Central memory CD4-positive, alpha-beta T cell (primary cell): ENCODE measurements around the gene ZNF20.

Experiments
- DNase-seq: peaks from one replicate; pipeline ENCODE4 v3.0.0; 2022
- total RNA-seq, 3 experiments: gene quantifications; one replicate each; lab custom pipeline; 2026; lab: John Stamatoyannopoulos, UW

Gene ZNF20
- 0.28 to 0.92 (median 0.39) reads per million in 3 experiments for total RNA-seq

DNA sequence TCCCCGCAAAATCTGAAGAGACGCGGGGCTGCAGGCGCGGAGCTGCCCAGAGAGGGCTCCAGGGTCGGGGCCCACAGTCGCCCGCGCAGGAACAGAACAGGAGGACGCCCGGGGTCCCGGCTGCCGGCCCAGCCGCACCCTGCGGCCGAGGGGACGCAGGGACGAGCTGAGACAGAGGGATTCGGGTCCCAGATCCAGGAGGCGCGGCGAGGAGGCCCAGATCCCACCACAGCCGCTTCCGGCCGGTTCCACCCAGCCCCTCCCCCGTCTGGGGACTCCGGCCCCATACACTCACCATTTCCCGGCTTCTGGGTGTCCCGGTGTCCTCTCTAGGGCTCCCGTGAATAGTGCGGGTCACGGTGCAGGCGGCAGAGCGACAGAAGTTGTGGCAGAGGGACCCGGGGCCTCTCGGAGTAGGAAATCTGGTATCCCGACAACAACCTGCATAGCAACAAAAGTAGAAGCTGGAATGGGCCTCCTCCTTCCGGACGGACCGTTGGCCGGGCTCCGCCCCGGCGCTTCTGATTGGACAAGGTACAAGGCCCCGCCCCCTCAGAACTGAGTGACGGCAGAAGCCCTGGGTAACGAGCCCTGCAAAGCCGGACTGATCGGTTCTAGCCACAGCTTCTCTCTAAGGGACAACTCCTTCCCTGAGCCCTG is at the start of gene ZNF20:
ZNF20 (minus strand) TSS at position 466 of the 660 bp plus-strand sequence; CDS start at position 298, 168 bp downstream.
- DNase-seq = peak; percentile 77

DNA sequence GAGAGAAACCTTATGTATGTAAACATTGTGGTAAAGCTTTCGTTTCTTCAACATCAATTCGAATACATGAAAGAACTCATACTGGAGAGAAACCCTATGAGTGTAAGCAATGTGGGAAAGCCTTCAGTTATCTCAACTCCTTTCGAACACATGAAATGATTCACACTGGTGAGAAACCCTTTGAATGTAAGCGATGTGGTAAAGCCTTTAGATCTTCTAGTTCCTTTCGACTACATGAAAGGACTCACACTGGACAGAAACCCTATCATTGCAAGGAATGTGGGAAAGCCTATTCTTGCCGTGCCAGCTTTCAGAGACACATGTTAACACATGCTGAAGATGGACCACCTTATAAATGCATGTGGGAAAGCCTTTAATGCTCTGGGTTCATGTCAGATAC is 47.5 kb upstream of the ZNF20 start:
- DNase-seq = no peak

DNA sequence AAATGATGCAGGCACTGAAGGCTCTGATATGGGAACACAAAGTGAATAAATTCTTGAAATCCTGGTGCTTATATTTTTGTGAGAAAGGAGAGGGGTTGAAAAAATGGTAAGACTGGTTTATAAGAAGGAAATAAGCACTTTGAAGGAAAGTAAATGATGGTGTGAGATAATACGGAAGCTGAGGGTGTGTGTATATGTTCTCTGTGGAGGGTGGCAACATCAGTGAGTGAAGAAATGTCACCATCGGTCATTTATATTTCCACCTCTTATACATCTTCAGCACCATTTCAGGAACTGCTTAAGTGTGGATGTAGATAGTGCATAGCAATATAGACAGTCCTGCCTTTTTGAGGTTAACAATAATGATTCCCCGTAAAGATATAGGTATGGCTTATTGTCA is 40.2 kb upstream of the ZNF20 start:
- DNase-seq = no peak

DNA sequence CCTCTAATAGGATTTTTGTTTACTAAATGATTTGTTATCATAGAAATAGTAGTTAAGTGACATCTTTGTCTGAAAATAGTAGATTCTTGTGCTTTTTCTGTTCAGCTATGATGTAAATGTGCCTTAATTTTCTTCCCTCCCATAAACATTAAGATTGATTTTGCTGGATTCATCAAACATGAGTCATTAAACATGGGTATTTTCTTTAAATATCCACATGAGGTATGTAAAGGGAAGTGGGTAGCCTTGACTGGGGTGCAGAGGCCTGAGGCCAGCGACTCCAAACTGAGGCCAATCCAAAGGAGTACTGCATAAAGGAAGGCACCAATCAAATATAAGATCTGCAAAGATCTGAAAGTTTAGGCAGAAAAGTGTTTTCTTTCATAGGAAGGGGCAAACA is 26.5 kb upstream of the ZNF20 start:
- DNase-seq = no peak

DNA sequence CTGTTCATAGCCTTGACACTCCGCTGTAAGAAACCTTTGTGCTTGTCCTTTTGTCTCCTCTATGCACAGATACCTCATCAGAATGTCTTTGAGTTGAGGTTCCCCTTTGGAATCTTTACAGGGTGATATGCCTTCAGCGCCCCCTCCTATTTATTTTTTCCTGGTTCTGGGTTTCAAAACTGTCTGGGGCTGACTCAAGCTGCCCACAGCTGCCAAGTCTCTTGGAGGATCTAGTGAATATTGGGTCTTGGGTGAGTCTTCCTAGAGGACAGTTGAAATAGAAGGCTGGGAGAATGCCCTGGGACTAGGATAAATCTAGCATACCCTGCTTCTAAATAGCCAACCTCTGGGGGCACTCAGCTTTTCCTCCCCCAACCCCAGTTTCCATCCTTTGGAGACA is 23.7 kb upstream of the ZNF20 start:
- DNase-seq = no peak

DNA sequence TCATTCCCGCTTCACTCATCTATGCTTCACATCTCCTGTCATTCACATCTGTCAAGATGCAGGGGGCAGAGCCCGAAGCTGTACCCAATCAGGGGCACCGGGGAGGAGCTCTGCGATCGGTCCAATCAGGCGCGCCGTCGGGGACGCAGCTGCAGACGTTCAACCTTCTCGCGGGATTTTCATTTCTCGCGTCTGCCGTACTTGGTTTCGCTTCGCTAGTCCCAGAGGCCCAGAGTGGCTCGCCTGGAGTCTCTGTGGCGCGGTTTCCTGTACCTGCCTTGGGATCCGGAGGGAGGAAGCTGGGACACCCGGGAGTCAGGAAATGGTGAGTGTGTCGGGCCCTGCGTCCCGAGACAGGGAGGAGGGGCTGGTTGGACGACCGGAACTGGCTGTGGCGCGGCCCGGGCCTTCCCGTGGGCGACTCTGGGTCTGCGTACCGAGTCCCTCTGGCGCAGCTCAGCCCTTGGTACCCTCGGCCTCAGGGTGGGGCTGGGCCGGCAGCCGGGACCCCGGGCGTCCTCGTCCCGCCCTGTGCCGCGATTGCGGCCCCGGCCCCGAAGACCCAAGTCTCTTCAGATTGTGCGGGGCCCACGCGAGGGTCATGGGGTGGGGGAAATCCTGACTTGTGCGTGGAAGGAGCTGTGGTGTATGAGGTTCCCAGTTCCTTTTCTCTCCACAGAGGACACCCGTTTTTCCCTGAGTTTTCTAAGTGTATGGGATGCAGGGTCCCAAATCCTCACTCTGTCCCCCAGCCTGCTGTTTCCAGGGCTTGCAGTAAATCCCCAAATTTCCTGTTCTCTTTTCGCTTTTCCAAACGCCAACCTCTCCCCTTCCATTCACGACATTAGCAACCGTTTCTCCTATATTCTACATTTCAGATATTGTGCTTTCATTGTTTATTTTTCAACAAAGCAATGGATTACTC is 23.0 kb upstream of the ZNF20 start, which contains the start of gene ZNF136:
ZNF136 (plus strand) TSS at position 215 of the 925 bp plus-strand sequence; CDS start at position 323, 108 bp downstream.
- DNase-seq = peak; percentile 90

DNA sequence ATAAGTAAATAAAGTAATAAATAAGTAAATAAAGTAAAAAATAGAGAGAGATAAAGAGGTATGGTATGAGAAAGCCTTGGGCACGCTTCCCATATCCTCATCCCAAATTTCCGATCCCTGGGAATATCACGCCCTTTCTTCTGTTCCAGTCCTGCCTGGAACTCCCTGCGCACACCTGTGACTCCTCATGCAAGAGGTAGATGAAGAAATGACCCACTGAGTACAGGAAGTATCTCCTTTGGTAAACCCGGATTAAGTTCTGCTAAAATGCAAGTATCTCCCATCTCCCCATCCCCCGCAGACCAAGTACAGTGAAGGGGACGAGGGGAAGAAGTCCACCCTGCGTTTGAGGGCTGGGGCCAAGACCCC is 22.3 kb upstream of the ZNF20 start:
- DNase-seq = no peak

DNA sequence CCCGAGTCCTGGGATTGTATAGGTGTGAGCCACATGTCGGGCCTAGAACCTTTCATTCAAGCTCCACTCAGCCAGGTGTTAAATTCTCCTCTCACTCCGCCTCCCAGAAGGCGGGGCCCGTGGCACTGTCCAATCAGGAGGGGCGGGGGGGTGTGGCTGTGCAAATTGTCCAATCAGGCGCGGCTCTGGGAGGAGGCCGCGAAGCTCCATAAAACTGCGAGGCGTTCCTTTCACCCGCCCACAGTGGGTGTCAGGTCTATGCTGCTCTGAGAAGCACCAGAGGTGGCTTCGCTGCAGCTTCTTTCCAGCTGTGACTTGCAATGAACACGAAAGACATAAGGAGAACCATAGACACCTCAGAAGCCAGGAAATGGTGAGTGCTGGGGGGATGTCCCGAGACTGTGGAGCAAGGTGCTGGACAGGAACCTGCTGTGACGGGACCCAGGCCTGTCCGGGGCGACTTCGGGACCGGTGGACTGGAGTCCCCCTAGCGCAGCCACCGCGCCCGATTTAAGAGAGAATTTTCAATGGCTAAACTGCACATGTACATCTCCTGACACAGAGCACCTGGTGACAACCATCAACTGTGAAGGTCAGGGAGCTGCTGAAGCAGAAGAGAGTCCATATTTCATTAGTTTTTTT is 19.7 kb upstream of the ZNF20 start:
- no peak for DNase-seq

DNA sequence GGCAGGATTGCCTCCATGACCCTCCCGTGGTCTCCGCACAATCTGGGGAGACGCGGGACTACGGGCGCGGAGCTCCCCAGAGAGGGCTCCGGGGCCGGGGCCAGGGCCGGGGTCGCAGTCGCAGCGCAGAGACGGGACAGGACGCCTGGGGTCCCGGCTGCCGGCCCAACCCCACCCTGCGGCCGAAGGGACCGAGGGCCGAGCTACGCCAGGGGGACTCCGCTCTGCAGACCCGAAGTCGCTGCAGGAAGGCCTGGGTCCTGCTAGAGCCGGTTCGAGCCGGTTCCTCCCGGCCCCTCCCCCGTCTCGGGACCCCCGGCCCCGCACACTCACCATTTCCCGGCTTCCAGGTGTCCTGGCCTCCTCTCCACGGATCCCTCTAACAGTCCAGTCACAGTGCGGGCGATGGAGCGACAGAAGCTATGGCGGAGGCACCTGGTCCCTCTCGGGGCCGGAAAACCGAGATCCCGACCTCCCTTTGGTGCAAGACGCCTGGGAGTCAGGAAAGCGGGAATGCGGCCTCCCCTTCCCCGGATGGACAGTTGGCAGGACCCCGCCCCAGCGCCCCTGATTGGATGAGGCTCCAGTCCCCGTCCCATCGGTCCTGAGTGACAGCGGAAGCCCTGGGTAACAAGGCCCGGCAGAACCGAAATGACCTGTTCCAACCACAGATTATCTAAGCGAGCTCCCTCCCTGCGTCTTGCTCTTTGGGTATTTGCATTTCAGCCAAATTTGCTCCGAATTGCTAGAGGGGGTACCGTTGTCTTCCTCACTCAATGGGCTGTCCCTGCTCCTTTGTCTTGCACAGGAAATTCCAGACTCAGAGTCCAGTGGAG is 16.3 kb upstream of the ZNF20 start, which contains the start of gene ZNF625:
ZNF625 (minus strand) TSS at position 512 of the 836 bp plus-strand sequence; CDS start at position 336, 176 bp downstream.
- no peak for DNase-seq

DNA sequence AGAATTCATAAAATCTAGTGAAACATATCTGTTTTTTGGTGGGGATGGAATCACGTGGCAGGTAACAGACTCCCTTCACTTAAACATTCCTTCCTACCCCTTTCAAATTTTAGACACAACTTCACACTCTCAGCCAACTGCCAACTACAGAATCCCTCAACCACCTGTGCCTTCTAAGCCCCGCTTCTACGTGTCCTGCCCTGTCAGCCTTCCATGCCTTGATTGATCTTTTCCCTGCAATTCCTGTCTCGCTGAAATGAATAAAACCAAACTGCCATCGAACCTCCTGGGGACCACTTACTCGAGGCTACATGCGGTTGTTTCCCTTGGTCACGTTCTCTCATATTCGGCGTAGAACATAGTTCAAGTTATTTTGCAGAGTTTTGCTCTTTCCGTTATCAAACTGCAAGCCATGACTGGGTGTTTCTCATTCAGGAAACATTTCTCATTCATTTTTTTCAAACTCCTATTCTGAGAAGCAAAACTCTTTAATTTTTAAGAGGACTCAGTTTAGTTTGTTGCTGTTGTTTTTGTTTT is 15.2 kb upstream of the ZNF20 start:
- DNase-seq = no peak

DNA sequence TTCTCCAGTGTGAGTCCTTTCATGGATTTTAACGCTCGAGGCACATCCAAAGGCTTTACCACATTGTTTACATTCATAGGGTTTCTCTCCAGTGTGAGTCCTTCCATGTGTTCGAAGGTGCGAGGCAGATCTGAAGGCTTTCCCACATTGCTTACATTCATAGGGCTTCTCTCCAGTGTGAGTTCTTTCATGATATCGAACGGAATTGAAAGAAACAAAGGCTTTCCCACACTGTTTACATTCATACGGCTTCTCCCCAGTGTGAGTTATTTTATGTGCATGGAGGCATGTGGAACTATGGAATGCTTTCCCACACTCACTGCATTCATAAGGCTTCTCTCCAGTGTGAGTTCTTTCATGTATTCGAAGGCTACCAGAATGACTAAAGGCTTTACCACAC is 5.2 kb upstream of the ZNF20 start:
- DNase-seq = no peak

DNA sequence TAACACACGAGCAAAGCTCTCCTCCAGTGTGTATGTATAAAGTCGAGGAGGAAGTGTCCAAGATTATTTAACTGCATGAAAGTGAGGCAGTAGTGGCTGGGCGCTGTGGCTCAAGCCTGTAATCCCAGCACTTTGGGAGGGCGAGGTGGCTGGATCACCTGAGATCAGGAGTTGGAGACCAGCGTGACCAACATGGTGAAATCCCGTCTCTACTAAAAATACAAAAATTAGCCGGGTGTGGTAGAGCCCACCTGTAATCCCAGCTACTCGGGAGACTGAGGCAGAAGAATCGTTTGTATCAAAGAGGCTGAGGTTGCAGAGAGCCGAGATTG is 1.2 kb upstream of the ZNF20 start:
- no peak for DNase-seq

DNA sequence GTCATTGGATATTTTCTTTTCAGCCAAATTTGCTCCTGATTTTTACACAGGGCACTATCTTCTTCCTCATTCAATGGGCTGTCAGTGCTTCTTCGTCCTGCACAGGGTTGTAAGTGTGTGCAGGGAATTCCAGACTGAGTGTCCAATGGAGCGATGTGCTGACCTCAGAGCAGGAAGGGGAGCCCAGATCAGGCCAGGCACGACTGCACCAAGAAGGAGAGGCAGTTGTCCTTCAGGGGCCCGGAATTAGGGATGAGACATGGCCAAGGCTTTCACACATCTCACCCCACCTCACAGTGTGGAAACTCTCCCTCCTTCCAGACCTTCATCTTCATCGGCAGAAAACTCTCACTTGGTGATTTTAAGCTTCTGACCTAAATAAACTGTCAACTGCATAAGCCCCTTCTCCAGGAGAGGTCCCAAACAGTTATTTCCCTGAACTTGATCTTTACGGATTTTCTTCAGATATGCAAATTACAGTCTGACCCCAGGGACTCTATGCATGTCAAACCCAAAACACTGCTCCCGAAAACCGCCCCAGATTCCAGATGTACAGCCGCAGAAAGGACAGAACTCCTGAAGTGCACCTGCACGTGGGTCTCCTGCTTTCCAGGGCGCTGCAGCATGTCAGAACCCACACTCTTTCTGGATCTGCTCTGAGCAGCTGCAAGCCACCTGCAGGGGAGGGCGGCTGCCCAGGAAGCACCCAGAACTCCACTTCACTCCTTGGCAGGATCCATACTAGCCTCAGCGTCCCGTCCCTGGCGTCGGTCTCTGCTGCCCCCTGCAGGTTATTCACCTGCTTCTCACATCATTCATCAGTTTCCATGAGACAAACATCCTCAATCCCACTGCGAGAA is 625 bp upstream of the ZNF20 start:
- DNase-seq = peak; percentile 74

DNA sequence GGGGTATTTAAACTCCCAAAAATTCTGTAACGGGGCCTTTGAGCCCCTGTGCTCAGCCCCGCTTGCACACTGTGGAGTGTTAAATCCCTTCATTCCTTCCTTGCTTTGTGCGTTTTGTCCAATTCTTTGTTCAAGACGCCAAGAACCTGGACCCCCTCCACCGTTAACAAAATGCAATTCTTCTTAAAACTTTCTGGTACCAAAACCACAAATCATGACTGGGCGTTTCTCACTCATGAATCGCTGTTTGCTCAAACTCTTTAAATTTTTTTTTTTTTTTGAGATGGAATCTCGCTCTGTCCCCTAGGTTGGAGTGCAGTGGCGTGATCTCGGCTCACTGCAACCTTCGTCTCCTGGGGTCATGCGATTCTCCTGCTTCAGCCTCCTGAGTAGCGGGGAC is 881 bp downstream of the ZNF20 start:
- no peak for DNase-seq

DNA sequence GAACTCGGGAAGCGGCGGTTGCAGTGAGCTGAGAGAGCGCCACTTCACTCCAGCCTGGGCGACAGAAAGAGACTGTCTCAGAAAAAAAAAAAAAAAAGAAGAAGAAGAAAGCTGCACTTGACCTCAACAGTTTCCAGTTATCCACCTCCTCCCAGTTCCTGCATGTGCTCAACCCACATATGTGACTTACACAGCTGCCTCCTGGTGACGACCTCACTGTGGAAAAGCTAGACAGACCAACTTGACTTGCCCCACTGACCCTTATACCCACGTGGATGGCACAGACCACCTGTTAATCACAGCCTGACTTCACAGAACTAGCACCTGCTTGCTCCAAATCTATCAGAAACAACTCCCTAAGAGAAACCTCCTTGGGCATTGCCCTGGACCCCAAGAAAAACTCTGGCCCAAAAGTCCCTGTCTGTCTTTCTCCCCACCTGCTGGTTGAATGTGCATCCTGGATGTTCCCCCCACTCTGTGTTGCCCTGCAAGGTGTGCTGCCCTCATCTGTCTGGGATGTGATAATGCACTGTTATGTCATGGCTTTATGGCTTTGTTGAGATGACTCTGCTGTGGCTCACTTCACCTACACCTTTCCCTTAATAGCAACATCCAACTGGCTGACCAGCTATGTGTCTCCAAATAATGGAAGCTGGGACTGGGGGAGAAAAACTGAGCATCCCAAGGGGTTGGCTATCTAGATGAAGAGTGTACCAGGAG is 2.8 kb downstream of the ZNF20 start:
- peak; percentile 27 for DNase-seq

DNA sequence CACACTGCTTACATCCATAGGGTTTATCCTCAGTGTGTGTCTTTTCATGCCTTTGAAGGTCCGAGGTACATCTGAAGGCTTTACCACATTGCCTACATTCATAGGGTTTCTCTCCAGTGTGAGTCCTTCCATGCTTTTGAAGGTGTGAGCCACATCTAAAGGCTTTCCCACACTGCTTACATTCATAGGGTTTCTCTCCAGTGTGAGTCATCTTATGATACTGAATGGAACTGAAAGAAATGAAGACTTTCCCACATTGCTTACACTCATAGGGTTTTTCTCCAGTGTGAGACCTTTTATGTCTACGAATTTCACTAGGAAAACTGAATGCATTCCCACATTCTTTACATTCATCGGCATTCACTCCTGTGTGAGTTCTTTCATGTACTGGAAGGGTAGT is 7.1 kb downstream of the ZNF20 start:
- DNase-seq = no peak

DNA sequence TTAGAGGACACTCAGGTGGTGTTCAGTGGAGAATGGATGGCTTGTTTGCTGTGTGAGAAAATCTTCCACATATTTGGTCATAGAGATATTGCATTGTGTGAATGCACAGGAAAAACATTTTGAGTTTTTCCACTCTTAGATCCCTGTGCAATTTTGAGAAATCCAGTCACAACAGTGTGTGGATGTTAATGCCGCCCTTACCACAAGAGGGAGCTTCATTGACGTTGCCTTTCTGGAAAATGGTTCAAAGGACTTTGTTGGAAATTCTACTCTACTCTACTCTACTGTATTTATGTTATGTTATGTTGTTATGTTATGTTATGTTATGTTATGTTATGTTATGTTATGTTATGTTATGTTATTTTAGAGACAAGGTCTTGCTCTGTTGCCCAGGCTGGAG is 13.4 kb downstream of the ZNF20 start:
- DNase-seq = no peak

DNA sequence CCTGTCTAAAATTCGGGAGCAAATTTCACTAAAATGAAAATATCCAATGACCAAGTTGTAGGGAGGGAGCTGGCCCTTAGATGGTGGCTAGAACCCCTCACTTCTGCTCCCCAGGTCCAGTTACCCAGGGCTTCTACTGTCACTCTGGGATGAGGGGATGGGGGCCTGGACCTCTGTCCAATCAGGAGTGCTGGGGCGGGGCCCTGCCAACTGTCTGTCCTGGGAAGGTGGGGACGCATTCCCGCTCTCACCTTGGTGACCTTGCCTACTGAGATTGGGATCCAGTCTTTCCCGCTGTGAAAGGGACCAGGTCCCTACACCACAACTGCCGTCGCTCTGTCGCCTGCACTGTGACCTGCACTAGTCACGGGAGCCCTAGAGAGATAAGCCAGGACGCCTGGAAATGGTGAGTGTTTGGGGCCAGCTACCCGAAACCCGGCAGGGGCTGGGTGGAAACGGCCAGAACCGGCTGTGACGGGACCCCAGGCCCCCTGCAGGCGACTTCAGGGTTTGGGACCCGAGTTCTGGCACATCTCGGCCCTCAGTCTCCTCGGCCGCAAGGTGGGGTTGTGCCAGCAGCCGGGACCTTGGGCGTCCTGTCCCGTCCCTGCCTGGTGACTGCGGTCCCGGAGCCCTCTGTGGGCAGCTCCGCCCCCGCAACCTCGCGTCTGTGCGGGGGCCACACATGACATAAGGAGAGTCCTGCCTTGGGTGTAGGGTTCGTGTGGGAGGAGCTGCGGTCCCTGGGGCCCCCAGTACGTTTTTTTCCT is 22.8 kb downstream of the ZNF20 start:
- no peak for DNase-seq

DNA sequence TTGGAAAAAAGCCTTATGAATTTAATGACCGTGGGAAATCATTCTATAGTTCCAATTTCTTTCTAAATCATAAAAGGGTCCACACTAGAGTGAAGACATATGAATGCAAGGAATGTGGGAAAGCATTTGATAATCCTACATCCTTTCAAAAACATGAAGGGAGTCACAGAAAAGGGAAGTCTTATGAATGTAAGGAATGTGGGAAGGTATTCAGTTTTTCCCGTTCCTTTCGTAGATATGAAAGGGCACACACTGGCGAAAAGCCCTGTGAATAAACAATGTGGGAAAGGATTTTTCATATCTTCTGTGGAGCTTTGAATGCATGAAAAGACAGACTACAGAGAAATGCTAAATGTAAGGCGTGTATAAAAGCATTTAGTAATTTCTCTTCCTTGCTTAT is 27.0 kb downstream of the ZNF20 start:
- DNase-seq = no peak

DNA sequence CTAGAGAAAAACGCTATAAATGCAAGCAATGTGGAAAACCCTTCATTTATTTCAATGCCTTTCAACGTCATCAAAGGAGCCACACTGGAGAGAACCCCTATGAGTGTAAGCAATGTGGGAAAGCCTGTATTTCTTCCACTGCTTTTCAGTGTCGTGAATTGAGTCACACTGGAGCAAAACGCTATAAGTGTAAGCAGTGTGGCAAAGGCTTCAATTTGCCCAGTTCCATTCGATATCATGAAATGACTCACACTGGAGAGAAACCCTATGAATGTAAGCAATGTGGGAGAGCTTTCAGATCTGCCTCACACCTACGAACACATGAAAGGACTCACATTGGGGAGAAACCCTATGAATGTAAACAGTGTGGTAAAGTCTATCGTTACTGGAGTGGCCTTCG is 27.4 kb downstream of the ZNF20 start:
- DNase-seq = no peak
